C1 segment of cervical spinal cord (tissue), 14 donors: ENCODE data around the gene GRM1.
A peak's percentile ranks its signal among the peaks of the same experiment; 100 is the strongest.
"Not testable (repeated sequence)": the region's sequence is repeated elsewhere in the genome, so short reads cannot be mapped to it uniquely, and the experiment has no call there.

Experiments
- DNase-seq, 14 donors: peaks; one replicate each; lab custom pipeline; 2025; lab: John Stamatoyannopoulos, UW

GRM1 gene

DNA sequence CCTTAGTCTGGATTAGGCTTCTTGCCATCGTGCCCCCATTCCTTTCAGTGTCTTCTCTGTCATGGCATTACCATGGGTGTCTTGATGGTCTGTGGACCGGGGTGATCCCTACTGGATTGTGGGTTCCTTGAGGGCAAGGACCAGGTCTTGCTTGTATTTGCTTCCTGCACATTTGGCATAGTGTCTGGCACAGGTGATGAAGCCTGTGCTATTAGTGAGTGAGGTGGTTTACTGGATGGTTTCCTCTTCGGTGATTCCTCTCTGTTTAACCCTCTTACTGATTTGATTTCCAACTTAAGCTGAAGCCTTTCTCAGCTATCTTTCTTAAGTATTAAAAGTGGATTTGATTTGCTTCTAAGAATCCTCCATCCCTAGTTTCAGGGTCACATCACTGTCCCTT, 162.3 kb downstream of the GRM1 start:
- peak in 1 of 14 donors; percentile 31 for DNase-seq

DNA sequence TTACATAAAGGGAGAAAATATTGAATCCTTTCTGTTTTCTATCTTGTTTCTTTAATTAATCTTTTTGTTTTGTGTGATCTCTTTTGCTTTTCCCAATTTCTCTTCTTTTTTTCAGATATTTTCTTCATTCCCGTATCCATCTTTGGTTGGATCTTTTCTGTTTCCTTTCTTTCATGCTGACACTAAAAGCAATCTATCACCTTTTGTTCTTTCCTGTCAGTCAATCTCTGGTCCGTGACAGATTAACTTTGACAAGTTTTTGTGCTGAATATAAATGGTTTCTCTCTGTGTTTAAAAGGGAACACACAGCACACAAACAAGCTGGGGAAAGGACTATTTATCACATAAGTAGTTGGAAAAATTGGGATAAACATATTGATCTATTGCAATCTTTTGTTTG, 162.8 kb downstream of the GRM1 start:
- no peak for DNase-seq

DNA sequence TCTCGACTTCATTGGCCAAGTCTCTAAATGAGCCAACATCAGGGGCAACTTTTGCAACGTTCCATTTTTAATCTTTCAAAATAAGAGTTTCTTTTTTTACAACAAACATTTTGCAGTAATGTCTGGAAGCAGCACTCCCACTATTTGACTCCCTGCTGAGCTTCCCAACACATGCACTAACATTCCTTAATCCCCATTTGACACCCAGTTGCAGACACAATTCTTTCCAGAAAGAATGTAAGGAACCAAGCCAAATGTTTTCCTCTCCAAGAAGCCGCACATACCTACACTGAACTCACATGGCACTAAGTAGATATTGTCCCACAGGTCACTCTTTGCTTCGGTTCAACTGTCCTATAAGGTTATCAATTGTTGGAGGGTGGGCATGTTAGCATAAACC, 165.6 kb downstream of the GRM1 start:
- no peak for DNase-seq

DNA sequence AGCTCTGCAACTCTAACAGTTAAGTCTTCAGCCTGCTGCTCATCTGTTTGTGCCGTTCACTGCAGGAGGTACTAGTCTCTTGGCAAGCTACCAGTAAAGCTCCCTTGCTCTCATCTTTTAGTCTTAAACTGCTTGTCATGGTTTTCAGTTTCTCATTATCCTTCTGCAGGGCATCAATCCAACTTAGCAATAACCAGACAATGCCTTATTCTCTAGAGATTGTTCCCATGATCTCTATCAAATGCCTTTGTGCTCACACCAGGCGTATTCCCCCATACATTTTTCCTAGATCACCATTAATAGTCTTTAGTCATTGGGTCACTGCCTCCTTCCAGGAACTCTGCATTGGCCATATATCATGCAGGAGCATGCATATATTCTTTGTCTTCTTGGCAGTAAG, 171.3 kb downstream of the GRM1 start:
- peak in 3 of 14 donors; percentile 1 to 65 (median 4) for DNase-seq

DNA sequence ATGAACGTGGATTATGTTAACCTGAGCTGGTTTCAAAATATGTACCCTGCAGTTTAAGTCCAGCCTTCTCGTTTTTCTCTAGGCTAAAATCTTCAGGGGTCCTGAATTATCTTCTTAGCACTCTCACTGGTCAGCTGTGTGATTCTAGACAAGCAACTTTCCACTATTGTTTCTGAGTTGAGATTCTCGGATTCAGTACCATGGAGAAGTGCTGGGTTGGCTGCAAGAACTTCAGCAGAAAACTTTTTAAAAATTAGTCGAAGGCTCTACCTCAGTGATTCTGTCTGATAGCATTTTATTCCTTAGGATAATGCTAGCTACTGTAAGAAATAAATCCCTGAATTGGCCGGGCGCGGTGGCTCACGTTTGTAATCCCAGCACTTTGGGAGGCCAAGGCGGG, 173.7 kb downstream of the GRM1 start:
- no peak for DNase-seq

DNA sequence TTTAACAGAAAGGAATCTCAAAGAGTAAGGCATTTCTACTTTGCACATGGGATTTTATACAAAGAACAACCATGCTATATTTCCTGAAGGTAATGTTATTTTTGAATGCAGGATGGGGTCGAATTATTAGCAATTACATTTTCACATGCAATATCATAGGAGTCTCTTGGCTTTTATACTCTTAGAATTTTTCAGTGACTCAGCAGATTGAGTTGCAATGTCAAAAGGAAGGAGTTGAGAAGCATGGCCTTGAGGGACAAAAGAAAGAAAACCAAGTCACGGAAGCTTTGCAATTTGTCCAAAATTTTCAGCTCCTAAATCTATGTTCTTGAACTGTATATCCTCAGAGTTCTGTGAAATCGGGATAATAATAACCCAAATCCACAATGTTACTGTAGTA, 181.1 kb downstream of the GRM1 start:
- DNase-seq: no peak

DNA sequence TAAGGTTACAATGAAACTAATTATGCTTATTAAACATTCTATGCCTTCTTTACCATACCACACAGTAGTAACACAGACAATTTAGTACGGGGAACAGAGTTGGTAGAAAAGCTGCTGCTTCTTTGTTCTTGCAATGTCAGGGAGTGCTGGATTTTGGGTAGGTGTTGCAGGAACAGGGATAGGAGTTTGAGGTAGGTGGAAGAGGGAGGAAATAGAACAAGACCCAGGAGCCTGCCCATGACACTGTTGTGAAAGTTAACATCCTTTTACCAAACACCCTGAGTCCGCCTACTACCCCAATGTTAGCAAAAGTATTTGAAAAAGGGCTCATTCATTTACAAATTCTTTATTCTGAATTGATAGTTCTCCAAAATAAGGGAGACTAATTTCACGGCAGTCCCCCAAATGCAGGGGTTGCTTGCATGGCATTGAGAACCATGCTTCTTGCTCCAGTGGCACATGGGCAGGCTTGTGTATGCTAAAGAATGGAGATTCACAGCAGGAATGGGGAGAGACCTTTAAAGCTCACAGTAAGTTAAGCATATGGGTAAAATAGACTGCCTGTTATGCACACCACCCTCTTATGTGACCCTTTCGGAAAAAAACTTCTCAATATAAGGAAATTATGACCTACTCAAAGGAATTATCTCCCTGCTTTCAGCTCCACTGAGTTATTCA, 181.7 kb downstream of the GRM1 start:
- no peak for DNase-seq

DNA sequence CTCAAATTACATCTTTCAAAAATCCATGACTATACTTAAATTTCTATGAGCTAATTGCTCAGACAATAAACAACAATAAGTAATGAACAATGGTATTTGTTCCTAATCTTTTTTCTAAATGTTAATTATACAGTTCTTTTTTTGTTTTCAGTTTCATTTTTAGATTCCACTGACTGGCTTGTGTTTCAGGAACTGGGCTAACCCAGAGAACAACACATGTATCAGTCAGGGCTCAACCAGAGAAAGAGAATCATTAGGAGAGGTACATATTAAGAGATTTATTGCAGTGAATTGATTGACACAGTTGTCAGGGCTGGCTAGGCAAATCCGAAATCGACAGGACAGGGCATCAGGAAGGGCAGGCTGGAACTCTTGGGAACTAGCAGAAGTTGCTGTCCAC, 182.8 kb downstream of the GRM1 start:
- DNase-seq: no peak

DNA sequence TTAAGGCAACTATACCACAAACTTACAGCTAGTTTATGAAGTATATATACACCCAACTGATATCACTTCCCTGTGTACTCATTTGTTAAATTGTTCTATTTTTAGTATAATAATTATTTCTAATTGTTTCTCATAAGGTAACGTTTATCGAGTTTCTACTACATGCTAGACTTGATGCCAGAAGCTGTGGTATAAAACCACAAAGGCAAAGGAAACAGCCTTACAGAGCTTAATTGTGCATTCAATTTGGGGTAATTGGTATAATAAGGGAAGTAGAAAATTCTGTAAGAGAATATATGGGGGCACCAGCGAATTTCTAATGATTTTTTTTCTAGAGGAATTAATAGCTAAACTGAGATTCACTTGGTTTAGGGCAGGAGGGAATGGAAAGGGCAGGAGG, 183.9 kb downstream of the GRM1 start:
- DNase-seq: no peak

DNA sequence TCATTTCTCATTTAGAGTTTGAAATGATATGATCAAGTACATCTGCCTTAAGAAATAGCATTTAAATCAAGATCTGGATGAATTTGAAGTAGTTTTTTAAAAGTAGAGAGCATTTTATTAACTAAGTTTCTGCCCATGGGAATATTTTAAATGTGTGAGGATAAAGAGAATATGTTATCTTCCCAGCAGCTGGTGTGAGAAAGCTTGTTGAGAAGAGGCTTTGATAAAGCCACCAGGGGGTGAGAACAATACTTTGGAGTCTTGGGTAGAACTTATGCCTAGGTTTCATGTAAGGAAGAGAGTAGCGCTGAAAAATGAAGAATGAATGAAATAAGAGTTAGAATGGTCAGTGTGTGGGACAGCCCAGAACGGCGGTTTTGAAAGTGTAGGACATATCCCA, 190.2 kb downstream of the GRM1 start:
- DNase-seq: no peak

DNA sequence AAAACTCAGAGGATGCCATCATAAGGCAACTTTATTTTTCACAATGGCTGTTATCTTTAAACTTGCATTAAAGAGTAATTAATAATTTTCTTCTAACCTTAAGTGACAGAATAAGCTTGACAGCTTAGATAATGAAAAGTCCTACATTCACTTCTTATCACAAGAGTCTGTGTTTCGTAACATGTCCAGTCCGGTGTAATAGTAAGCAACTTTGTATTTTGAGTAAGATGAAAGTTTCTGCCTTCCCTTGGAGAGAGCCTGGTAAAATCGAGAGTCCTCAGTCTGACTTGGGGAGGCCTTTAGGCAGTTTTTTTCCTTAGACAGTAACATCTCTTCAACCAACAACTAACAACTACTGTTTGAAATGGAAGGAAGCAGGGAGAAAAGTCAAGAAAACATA, 195.6 kb downstream of the GRM1 start:
- no peak for DNase-seq

DNA sequence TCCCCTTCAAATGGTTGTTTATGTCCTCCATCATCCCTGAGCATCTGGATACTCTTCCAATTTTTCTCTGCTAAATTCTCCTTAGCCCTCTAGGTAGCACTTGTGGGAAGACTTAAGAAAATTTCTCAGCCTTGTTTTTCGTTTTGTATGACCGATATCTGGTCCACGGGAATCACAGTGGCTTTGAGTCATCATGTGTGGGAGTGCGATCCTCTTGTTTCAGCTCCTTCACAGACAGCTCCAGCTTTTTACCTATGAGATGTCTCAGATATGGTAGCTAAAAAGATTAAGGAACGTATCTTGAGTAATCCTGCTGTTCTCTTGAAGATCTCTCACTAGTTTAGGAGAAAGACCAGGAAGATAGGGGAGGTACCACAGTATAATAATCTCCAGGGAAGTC, 196.1 kb downstream of the GRM1 start:
- no peak for DNase-seq

DNA sequence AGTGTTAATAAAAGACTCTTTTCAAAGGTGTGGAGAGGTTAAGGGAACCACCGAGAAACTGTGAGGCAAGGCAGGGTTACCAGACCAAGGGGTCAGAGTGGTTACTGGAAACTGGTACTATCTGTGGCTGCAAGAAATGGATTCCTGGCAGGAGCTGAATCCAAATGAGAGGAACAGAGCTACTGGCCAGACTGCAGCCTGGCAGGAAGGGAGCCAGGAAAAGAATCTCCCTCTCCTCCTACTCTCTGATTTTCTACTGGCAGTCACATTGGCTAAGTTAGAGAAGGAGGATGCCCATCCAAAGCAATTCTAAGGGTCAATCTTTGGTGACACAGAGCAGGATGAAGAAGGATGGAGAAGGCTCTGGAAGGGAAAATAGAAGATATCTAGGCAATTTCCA, 211.5 kb downstream of the GRM1 start:
- DNase-seq: peak in 3 of 14 donors; percentile 5 to 82 (median 6)

DNA sequence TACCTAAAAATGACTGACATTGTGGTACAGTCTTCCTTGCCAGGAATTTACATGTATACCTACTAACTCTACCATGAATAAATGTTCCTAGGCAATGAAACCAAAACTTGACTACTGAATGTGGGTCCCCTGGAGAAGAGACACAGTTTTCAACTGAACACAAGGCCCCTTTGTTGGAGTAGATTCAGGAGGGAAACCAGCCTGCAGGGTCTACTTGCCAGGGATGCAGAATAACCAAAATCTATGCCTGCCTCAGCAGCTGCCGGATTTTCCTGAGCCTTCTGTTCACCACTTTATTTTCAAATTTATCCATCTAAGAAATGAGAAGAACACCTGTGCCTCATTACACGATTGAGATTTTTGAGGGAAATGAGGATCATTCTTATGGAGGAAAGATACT, 211.9 kb downstream of the GRM1 start:
- DNase-seq: peak in 1 of 14 donors; percentile 68

DNA sequence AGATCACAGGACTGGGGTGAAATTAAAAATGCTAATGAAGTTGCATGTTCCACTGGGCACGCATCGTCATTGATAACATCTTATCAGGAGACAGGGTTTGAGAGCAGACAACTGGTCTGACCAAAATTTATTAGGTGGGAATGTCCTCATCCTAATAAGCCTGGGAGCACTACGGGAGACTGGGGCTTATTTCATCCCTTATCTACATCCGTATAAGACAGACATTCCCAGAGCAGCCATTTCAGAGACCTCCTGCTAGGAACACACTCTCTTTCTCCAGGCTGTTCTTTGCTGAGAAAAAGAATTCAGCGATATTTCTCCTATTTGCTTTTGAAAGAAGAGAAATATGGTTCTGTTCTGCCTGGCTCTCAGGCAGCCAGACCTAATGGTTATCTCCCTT, 214.8 kb downstream of the GRM1 start:
- DNase-seq: not testable (repeated sequence)

DNA sequence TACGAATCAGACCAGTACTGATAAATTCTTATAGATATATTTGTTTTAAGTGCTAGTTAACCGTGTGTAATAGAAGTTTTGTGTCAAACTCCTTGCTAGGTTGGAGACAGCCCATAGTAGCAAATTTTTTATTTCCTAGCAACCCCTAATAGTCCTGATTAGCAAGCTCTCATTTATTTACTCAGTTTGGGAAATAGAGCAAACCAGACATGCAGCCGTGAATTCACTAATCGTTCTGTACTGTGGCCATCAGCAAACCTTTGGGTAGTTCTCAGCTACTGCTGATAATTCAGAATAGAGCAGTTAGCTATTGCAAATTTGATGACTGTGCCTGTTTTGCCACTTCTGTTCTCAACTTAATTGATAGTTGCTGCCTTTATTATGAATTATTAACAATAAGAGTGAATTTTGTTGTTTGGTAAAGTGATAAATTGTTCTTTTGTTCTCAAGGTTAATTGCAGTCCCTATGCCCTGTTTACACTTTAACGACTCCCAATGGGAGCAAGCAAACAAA, 215.8 kb downstream of the GRM1 start:
- DNase-seq: no peak

DNA sequence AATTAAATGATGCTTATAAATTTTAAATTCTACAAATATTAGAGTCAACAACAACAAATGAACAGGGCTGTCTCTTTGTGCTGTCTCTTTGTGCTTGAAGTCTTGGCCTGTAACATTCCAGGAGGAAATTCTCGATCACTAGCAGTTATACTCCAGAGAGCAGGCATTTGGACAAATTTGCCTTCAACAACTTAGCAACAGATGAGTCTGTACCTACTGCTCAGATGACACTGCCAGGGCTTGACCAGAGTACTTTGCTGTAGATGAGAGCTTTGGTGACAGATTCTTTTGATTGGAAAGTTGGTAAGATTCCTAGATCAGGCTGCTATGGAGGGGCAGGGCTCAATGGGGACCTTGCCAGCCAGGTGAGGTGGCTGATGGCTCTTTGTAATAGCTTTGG, 217.2 kb downstream of the GRM1 start:
- peak in 1 of 14 donors; percentile 26 for DNase-seq

DNA sequence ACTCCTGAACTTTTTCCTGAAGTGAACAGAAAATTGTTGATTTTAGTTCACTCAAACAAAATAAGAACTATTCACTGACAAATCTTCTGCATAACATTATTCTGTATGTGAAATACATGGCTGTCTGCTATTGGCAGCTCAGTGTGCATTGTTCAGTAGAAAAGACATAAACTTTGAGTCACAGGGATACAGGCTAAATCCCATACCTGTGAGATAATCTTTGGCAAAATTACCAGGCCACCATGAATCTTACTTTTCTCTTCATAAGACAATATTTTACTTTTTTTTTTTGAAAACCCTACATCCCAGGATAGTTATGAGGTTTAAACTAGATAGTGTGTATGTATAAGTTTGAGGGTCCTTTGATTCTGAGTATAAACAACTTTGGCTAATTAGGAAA, 224.8 kb downstream of the GRM1 start:
- DNase-seq: no peak

DNA sequence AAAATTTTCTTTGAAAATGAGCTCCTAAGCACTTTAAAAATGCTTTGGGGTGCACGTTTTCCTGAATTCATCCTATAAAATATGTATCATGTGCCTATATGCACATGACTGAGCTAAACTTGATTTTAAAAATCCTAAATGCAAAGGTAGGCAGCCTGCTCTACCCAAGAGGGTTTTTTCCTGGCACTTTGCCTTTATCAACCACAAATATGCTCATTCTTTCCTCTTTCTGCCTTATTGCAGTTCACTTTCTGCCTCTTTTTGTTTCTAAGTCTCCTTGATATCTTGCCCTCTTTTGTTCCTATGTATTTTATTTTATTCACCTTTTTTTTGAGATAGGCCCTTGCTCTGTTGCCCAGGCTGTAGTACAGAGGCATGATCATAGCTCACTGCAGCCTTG, 229.3 kb downstream of the GRM1 start:
- no peak for DNase-seq

DNA sequence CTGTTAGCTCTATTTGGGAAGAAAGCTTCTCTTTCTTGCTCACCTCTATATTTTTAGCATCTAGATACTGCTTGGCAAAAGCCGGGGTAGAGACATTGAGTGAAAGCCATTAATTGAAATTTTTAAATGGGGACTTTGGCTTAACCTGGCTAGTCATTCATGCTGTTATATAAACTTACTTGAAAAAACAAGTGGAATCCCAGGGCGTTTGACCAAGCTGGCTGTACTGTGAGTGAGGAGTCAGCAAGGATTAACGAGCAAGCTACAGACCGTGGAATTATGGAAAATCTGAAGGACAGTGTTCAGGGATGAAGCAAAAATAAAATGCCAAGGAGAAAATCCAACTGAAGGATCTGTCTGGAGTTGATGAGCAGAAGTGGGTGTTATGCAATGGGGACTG, 232.0 kb downstream of the GRM1 start:
- DNase-seq: peak in 1 of 14 donors; percentile 72

DNA sequence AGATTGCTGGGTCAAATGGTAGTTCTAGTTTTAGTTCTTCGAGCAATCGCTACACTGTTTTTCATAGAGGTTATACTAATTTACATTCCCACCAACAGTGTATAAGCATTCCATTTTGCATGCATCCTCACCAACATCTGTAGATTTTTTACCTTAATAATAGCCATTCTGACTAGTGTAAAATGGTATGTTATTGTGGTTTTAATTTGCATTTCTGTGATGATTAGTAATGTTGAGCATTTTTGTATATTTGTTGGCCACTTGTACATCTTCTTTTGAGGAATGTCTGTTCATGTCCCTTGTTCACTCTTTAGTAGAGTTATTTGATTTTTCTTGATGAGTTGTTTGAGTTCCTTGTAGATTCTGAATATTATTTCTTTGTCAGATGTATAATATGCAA, 236.2 kb downstream of the GRM1 start:
- DNase-seq: no peak

DNA sequence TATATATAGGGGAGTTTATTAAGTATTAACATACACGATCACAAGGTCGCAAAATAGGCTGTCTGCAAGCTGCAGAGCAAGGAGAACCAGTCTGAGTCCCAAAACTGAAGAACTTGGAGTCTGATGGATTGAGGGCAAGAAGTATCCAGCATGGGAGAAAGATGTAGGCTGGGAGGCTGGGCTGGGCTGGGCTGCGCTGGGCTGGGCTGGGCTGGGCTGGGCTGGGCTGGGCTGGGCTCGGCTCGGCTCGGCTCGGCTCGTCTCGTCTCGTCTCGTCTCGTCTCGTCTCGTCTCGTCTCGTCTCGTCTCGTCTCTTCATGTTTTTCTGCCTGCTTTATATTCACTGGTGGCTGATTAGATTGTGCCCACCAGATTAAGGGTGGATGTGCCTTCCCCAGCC, 238.6 kb downstream of the GRM1 start:
- no peak for DNase-seq

DNA sequence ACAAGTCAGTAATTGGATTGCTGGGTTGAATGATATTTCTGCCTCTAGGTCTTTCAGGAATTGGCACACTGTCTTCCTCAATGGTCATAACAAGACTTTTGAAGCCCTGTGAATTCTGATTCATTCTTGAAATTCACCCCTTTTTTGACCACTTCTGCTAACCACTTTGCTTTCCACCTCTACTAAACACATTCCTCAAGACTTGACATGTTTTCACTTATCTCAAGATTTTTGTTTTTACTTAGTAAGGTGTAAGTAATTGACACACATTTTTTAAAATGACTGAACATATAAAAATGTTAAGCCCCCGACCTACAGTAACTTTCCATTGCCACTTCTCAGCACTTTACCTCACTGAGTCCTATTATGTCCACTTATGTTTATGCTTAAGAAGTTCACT, 239.1 kb downstream of the GRM1 start:
- no peak for DNase-seq

DNA sequence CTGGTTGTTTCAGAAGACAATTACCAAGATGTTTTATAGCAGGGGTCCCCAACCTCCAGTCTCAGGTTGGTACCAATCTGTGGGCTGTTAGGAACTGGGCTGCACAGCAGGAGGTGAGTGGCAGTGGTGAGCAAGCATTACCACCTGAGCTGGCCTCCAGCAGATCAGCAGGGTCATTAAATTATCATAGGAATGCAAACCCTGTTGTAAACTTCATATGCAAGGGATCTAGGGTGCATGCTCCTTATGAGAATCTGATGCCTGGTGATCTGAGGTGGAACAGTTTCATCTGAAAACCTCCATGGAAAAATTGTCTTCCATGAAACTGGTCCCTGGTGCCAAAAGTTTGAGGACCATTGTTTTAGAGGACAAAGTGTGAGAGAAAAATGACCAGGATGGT, 240.6 kb downstream of the GRM1 start:
- DNase-seq: no peak
